ENCODE results near the gene SMIM24. TPM values are rescaled to one million over a fixed set of nuclear protein-coding genes. Genes with fewer than 3 reads are reported as not detected.

The SMIM24 gene
- total RNA-seq, 1 experiment from 2014 or later = not detected

DNA sequence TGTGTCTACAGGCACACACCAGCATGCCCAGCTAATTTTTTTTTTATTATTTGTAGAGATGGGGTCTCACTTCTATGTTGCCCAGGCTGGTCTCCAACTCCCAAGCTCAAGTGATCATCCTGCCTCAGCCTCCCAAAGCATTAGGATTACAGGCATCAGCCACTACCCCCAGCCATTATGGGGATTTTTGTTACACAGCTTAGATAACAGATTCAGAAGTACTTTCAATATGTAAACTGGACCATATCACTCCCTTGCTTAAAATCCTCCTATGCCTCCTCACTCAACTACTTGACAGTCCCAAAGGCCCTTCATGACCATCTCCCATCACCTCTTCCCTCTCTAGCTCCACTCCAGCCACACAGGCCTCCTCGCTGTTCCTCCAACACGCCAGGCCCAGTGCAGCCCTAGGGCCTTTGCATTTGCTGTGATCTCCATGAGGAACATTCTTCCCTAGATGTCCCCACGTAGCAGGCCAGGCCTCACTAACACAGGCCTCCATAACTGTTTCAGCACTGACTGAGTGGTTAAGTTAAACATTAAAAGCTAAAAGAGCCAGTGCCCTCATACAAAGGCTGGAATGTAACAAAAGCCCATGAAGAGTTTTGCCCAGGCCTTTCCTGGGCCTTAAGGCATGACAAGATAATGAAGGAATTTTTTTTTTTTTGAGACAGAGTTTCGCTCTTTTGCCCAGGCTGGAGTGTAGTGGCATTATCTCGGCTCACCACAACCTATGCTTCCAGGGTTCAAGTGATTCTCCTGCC lies 17.6 kb upstream of the SMIM24 start:
- H3K9me3 ChIP-seq (replicated peaks) = no peaks in the 10 kb centered on the region
- no peak overlapping the region for H3K27ac ChIP-seq
- peaks cover 46% of the 10 kb centered on the region for H3K36me3 ChIP-seq
- H3K27me3 ChIP-seq (replicated peaks) = no peaks in the 10 kb centered on the region
- DNase-seq (ENCODE audit: low read depth in 1 of 2, low spot score in 2 of 2) = no peak
- H3K4me3 ChIP-seq = no peak overlapping the region
- peaks cover 10% of the 10 kb centered on the region for H3K4me1 ChIP-seq (replicated peaks)

DNA sequence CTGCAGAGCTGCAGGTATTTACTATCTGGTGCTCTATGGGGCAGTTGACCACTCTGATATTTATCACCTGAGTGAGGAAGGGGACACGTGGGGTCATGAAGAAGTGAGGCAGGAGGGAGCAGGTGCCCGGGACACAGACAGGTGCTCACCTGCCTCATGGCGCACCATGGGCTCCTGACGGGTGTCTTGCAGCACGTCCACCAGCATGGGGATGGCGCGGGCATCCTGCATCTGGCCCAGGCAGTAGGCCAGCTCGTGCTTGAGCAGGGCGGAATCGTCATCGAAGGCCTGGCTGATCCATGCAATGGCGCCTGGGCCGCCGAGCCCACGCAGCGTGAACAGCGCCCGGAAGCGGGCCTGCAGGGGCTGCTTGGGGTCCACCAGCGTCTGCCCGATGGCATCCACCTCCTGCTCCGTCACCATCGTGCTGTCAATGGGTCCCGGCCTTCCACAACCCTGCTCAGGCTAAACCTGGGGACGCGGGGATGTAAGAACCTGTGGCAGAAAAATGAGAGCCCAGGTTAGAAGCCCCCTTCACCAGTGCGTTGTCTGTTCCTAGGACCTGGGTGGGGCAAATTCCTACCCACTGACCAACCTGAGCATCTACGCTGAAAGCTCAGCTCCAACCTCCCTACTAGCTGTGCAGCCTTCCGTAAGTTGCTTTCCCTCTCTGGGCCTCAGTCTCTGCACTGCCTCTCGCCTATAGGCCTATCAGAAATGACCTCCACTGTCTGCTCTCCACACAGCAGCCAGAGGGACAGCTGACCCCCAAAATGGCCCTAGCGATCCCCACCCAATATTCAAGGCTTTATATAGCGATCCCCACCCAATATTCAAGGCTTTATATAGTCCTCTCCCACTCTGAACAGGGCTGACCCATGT lies 16.3 kb upstream of the SMIM24 start:
- Histone ChIP-seq H3K4me3 (no peak overlapping the region), H3K9me3 (replicated peaks) (no peaks in the 10 kb centered on the region), H3K27ac (no peak overlapping the region), H3K4me1 (replicated peaks) (peaks cover 10% of the 10 kb centered on the region), H3K36me3 (peaks cover 59% of the 10 kb centered on the region), H3K27me3 (replicated peaks) (no peaks in the 10 kb centered on the region)
- no peak for DNase-seq (ENCODE audit: low read depth in 1 of 2, low spot score in 2 of 2)

GRCh38 chr19:3494559-3494958 lies 14.2 kb upstream of the SMIM24 start:
- H3K4me1 ChIP-seq (replicated peaks) = peaks cover 3% of the 10 kb centered on the region; the same call in 1 of the 2 replicates
- no peaks in the 10 kb centered on the region for H3K9me3 ChIP-seq (replicated peaks)
- peaks cover 58% of the 10 kb centered on the region for H3K36me3 ChIP-seq
- H3K27me3 ChIP-seq (replicated peaks) = no peaks in the 10 kb centered on the region
- no peak for DNase-seq (ENCODE audit: low read depth in 1 of 2, low spot score in 2 of 2)
- no peak overlapping the region for H3K4me3 ChIP-seq
- H3K27ac ChIP-seq = no peak overlapping the region

DNA sequence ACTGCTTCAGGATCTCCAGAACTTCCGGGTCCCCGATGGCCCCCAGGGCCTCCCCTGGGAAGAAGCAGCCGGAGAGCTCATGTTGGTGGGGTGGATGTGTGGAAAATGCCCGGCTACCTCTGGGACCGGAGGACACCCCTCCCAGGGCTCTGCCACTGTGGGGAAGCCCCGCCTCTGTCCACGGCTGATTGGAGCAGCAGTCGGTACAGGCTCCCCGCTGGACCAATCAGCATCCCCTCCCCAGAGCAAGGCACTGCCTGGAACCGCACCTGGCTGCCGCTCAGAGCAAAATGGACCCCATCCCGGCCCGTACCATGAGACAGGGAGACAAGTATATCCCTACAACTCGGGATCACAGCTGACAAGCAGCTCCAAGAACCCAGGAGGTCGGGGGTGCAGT lies 13.7 kb upstream of the SMIM24 start:
- H3K9me3 ChIP-seq (replicated peaks) = no peaks in the 10 kb centered on the region
- peaks cover 55% of the 10 kb centered on the region for H3K36me3 ChIP-seq
- H3K4me1 ChIP-seq (replicated peaks) = no peaks in the 10 kb centered on the region
- no peak overlapping the region for H3K27ac ChIP-seq
- H3K27me3 ChIP-seq (replicated peaks) = no peaks in the 10 kb centered on the region
- H3K4me3 ChIP-seq = no peak overlapping the region
- no peak for DNase-seq (ENCODE audit: low read depth in 1 of 2, low spot score in 2 of 2)

DNA sequence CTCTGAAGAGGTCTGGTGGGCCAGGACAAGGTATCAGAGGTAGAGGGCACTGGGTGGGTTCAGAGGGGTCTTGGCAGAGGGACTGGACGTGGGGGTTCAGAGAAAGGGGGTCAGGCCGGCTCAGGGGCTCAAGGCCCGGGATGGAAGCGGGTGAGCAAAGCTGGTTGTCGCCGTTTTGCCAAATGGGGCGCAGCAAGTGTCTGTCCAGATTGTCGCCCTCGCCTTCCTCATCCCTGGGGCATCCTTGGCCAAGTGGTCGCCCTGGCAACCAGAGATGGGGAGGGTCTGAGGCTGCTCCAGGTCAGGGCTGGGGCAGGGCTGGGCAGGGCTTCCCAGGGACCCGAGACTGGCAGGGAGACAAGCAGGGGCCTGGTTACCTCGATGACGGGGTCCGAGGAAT lies 13.3 kb upstream of the SMIM24 start:
- Histone ChIP-seq H3K36me3 (peaks cover 53% of the 10 kb centered on the region), H3K4me1 (replicated peaks) (no peaks in the 10 kb centered on the region), H3K4me3 (no peak overlapping the region), H3K9me3 (replicated peaks) (no peaks in the 10 kb centered on the region), H3K27ac (no peak overlapping the region), H3K27me3 (replicated peaks) (no peaks in the 10 kb centered on the region)
- DNase-seq (ENCODE audit: low read depth in 1 of 2, low spot score in 2 of 2) = no peak

GRCh38 chr19:3492919-3493318 lies 12.6 kb upstream of the SMIM24 start:
- no peak for DNase-seq (ENCODE audit: low read depth in 1 of 2, low spot score in 2 of 2)
- H3K27me3 ChIP-seq (replicated peaks) = no peaks in the 10 kb centered on the region
- no peaks in the 10 kb centered on the region for H3K4me1 ChIP-seq (replicated peaks)
- H3K36me3 ChIP-seq = peaks cover 53% of the 10 kb centered on the region
- no peak overlapping the region for H3K27ac ChIP-seq
- no peak overlapping the region for H3K4me3 ChIP-seq
- H3K9me3 ChIP-seq (replicated peaks) = no peaks in the 10 kb centered on the region

DNA sequence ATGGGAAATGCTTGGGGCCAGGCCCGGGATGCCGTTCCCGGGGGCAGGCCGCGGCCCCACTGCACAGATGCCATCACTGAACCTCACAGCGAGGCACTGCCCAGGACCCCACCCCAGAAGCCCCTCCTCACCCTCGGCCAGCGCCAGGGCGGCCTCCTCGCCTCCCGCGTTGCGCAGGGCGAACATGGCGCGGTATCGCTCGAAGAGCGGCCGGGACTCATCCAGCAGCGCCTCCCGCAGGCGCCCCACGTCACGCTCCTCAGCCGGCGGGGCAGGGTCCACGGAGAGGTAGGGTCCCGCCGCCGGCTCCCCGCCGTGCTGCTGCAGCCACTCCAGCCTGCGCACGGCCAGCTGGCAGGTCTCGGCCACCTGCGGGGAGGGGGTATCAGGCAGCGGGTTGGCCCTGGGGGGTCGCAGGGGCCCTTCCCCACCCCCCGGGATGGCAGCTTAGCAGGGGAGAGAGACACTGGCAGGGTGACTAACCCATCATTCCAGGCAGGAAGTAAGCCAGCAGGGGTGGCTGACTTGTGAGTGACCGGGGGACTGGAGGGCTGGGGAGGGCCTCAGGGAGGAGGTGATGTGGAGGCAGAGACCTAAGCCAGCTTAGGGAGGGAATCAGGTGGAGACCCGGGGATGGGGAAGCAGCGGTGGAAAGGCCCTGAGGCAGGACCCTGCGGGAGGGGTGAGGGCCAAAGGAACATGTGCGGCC lies 12.0 kb upstream of the SMIM24 start:
- Histone ChIP-seq H3K4me3 (no peak overlapping the region), H3K9me3 (replicated peaks) (no peaks in the 10 kb centered on the region), H3K4me1 (replicated peaks) (no peaks in the 10 kb centered on the region), H3K27me3 (replicated peaks) (no peaks in the 10 kb centered on the region), H3K27ac (no peak overlapping the region), H3K36me3 (peaks cover 53% of the 10 kb centered on the region)
- no peak for DNase-seq (ENCODE audit: low read depth in 1 of 2, low spot score in 2 of 2)

- no peak overlapping the region for H3K4me3 ChIP-seq
- DNase-seq (ENCODE audit: low read depth in 1 of 2, low spot score in 2 of 2) = no peak
- no peaks in the 10 kb centered on the region for H3K9me3 ChIP-seq (replicated peaks)
- H3K36me3 ChIP-seq = peaks cover 52% of the 10 kb centered on the region
- H3K27ac ChIP-seq = no peak overlapping the region
- H3K4me1 ChIP-seq (replicated peaks) = no peaks in the 10 kb centered on the region
- no peaks in the 10 kb centered on the region for H3K27me3 ChIP-seq (replicated peaks)
These were observed 11.2 kb upstream of the SMIM24 start for GRCh38 chr19:3491396-3492119.

GRCh38 chr19:3483226-3483628 lies 2.9 kb upstream of the SMIM24 start, which contains the start of gene SMIM44:
Gene SMIM44, minus strand, starts transcription at chr19:3483441. Its CDS starts 38 bp downstream, at chr19:3483403.
- Histone ChIP-seq H3K27ac (no peak within 1 kb of the TSS), H3K36me3 (no peaks in the 10 kb centered on the region), H3K9me3 (replicated peaks) (no peaks in the 10 kb centered on the region), H3K27me3 (replicated peaks) (peaks cover 43% of the 10 kb centered on the region), H3K4me3 (no peak within 1 kb of the TSS), H3K4me1 (replicated peaks) (peaks cover 5% of the 10 kb centered on the region)
- no peak for DNase-seq (ENCODE audit: low read depth in 1 of 2, low spot score in 2 of 2)

GRCh38 chr19:3482507-3483225 lies 2.3 kb upstream of the SMIM24 start:
- H3K4me3 ChIP-seq = no peak overlapping the region
- H3K36me3 ChIP-seq = no peaks in the 10 kb centered on the region
- no peak overlapping the region for H3K27ac ChIP-seq
- H3K4me1 ChIP-seq (replicated peaks) = peaks cover 5% of the 10 kb centered on the region
- H3K9me3 ChIP-seq (replicated peaks) = no peaks in the 10 kb centered on the region
- DNase-seq (ENCODE audit: low read depth in 1 of 2, low spot score in 2 of 2) = no peak
- peaks cover 43% of the 10 kb centered on the region for H3K27me3 ChIP-seq (replicated peaks)

- H3K9me3 ChIP-seq (replicated peaks) = no peaks in the 10 kb centered on the region
- peaks cover 43% of the 10 kb centered on the region for H3K27me3 ChIP-seq (replicated peaks)
- no peak overlapping the region for H3K4me3 ChIP-seq
- H3K27ac ChIP-seq = no peak overlapping the region
- DNase-seq (ENCODE audit: low read depth in 1 of 2, low spot score in 2 of 2) = no peak
- peaks cover 5% of the 10 kb centered on the region for H3K4me1 ChIP-seq (replicated peaks)
- no peaks in the 10 kb centered on the region for H3K36me3 ChIP-seq
These were observed 1.1 kb upstream of the SMIM24 start for GRCh38 chr19:3481241-3482090.

- H3K27me3 ChIP-seq (replicated peaks) = peaks cover 43% of the 10 kb centered on the region
- H3K4me1 ChIP-seq (replicated peaks) = peaks cover 5% of the 10 kb centered on the region
- no peaks in the 10 kb centered on the region for H3K36me3 ChIP-seq
- no peak overlapping the region for H3K4me3 ChIP-seq
- no peaks in the 10 kb centered on the region for H3K9me3 ChIP-seq (replicated peaks)
- no peak overlapping the region for H3K27ac ChIP-seq
- DNase-seq (ENCODE audit: low read depth in 1 of 2, low spot score in 2 of 2) = no peak
These were observed 500 bp downstream of the SMIM24 start for GRCh38 chr19:3479834-3480215.

Data from SJSA1 (cell line).